OCI-LY1 (cell line): ENCODE data around the gene ENSA.

ENCODE experiments used
- H2AFZ ChIP-seq: fragments of 200-600 bp; sonication (generic), shearing (Covaris generic); 2 replicates; pipeline ENCODE4 v1.6.0; 2014; ENCODE audit warnings: antibody characterized with exemption, mild to moderate bottlenecking, low read length
- H3F3A ChIP-seq: fragments of 200-600 bp; sonication (generic), shearing (Covaris generic); 2 replicates; pipeline ENCODE4 v1.6.0; 2014; ENCODE audit warnings: mild to moderate bottlenecking, antibody characterized with exemption, low read length, moderate library complexity; ENCODE audit not compliant: insufficient read depth
- H3K27ac ChIP-seq: fragments of 200-600 bp; sonication (generic); 2 replicates; pipeline ENCODE4 v1.5.1; 2014; ENCODE audit warnings: low read length, mixed run types, mild to moderate bottlenecking, low read depth; ENCODE audit not compliant: poor library complexity, severe bottlenecking
- H3K27me3 ChIP-seq: fragments of 200-600 bp; sonication (generic); 2 replicates; pipeline ENCODE4 v1.6.0; 2014; ENCODE audit warnings: antibody characterized with exemption, mild to moderate bottlenecking, low read length, moderate library complexity; ENCODE audit not compliant: insufficient read depth
- H3K36me3 ChIP-seq: fragments of 200-600 bp; sonication (generic); 2 replicates; pipeline ENCODE4 v1.6.1; 2014; ENCODE audit warnings: mild to moderate bottlenecking, antibody characterized with exemption, low read length, moderate library complexity, mixed read lengths; ENCODE audit not compliant: insufficient read depth
- H3K4me1 ChIP-seq: fragments of 200-600 bp; sonication (generic); 2 replicates; pipeline ENCODE4 v1.5.1; 2014; ENCODE audit warnings: mild to moderate bottlenecking, low read length, moderate library complexity; ENCODE audit not compliant: insufficient read depth, severe bottlenecking
- H3K4me2 ChIP-seq: fragments of 200-600 bp; sonication (generic), shearing (Covaris generic); 2 replicates; pipeline ENCODE4 v1.6.1; 2014; ENCODE audit warnings: low read length
- H3K4me3 ChIP-seq: fragments of 200-600 bp; sonication (generic); 2 replicates; pipeline ENCODE4 v1.5.1; 2014; ENCODE audit warnings: low read length, low read depth, mild to moderate bottlenecking, mixed read lengths; ENCODE audit not compliant: poor library complexity, severe bottlenecking
- H3K79me2 ChIP-seq: fragments of 200-600 bp; shearing (Covaris generic); 2 replicates; pipeline ENCODE4 v1.6.1; 2016; ENCODE audit warnings: mixed run types, low read length, mixed read lengths; ENCODE audit not compliant: insufficient read depth
- H3K9ac ChIP-seq: fragments of 200-600 bp; sonication (generic), shearing (Covaris generic); 2 replicates; pipeline ENCODE4 v1.6.1; 2014; ENCODE audit warnings: mild to moderate bottlenecking, low read length, mixed read lengths
- H3K9me2 ChIP-seq: fragments of 200-600 bp; sonication (generic), shearing (Covaris generic); 2 replicates; pipeline ENCODE4 v1.6.1; 2014; ENCODE audit warnings: low read depth, mild to moderate bottlenecking, low read length, mixed read lengths
- H3K9me3 ChIP-seq: fragments of 200-600 bp; shearing (Covaris generic); 2 replicates; pipeline ENCODE4 v1.6.1; 2014; ENCODE audit warnings: low read length, mixed read lengths
- H4K20me1 ChIP-seq: fragments of 200-600 bp; sonication (generic), shearing (Covaris generic); 2 replicates; pipeline ENCODE4 v1.6.0; 2016; ENCODE audit warnings: mild to moderate bottlenecking, low read length; ENCODE audit not compliant: insufficient read depth
- EZH2 ChIP-seq: fragments of 200-600 bp; sonication (generic), shearing (Covaris generic); IDR thresholded peaks from 2 replicates; pipeline ENCODE4 v1.8.0; 2017; ENCODE audit warnings: borderline replicate concordance, mixed run types, mild to moderate bottlenecking, antibody characterized with exemption, low read length, moderate library complexity, mixed read lengths
- TF ChIP-seq, protein P1 (sequence below): fragments of 200-600 bp; sonication (generic), shearing (Covaris generic); IDR thresholded peaks from 2 replicates; pipeline ENCODE4 v1.5.1; 2017; ENCODE audit warnings: mild to moderate bottlenecking, antibody characterized with exemption, low read length, moderate library complexity, mixed read lengths

ENSA gene

DNA sequence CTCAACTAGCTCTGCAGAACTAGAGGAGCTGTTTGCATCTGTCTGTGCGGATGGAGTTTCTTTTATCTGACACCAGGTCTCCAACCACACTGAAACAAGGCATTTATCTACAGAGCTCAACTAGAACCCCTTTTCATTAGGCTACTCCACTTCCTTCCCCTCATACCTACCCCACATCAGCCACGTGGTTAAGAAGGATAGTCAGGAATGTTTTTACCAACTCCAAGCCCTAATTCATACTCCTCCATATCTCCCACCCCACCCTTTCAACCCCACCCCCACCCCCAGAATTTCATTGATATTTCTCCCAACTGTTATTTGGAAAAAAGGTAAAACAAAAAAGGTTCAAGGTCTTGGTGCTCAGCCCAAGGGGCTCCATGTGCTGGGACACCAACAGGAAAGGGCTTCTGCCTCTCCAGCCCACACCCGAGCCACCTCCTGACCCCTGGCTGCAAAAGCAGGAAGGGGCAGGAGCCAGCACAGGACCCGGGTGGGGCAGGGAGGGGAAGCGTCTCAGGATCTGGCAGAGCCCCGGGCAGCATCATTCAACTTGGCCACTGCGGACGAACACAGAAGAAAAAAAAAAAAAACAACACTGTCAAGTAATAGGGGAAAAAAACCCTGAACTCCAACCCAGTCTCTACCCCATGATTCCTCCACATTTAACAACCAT, 7.0 kb downstream of the ENSA start:
- no peak overlapping the region for H3K9ac ChIP-seq
- peak overlapping the region; percentile 59 for H3K27ac ChIP-seq
- H3K4me3 ChIP-seq, result no peak overlapping the region
- no peaks in the 10 kb centered on the region for H3K9me2 ChIP-seq
- no peaks in the 10 kb centered on the region for H4K20me1 ChIP-seq
- H3K9me3 ChIP-seq, result no peaks in the 10 kb centered on the region
- no peak overlapping the region for H2AFZ ChIP-seq
- H3F3A ChIP-seq, result no peaks in the 10 kb centered on the region
- H3K4me2 ChIP-seq, result no peak overlapping the region
- no peak for TF ChIP-seq EZH2
- TF ChIP-seq, protein P1, sequence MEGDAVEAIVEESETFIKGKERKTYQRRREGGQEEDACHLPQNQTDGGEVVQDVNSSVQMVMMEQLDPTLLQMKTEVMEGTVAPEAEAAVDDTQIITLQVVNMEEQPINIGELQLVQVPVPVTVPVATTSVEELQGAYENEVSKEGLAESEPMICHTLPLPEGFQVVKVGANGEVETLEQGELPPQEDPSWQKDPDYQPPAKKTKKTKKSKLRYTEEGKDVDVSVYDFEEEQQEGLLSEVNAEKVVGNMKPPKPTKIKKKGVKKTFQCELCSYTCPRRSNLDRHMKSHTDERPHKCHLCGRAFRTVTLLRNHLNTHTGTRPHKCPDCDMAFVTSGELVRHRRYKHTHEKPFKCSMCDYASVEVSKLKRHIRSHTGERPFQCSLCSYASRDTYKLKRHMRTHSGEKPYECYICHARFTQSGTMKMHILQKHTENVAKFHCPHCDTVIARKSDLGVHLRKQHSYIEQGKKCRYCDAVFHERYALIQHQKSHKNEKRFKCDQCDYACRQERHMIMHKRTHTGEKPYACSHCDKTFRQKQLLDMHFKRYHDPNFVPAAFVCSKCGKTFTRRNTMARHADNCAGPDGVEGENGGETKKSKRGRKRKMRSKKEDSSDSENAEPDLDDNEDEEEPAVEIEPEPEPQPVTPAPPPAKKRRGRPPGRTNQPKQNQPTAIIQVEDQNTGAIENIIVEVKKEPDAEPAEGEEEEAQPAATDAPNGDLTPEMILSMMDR, result no peak
- H3K36me3 ChIP-seq, result peaks cover 89% of the 10 kb centered on the region
- peaks cover 21% of the 10 kb centered on the region for H3K4me1 ChIP-seq
- H3K27me3 ChIP-seq, result no peaks in the 10 kb centered on the region
- peaks cover 5% of the 10 kb centered on the region for H3K79me2 ChIP-seq

DNA sequence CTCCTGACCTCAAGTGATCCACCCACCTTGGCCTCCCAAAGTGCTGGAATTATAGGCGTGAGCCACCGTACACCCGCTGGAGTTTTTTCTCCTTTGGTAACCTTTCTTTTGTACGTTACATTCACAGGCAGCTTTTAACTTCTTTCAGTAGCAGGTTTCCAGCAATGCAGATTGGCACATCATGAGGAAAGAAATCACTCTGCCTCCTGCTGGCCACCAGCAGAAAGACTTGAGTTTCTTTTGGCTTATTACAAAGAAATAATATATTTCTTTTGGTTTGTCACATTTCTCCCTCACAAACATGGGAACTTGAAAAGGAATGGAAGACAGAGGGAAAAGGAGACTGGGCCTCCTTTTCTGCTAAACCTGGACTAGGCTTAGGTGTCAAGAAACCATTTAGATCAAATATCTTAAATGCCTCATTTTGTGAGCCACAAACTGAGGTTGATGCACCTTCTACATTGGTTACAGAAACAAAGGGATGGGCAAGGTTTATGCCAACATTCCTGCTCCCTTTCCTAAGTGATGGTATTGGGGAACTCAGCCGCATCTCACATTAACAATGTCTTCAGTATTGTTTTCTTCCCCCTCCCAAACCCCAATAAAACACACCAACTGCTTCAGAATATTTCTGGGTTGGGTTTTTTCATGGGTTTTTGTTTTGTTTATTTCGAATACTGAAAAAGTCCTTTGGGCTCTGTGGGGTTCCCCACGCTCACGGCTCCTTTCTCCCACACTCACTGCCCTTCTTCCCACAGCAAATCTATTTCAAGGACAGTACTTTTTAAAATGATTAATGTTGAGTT, 7.7 kb downstream of the ENSA start:
- Histone ChIP-seq H3K9ac (no peak overlapping the region), H3K27me3 (no peaks in the 10 kb centered on the region), H3F3A (no peaks in the 10 kb centered on the region), H3K4me2 (no peak overlapping the region), H3K79me2 (no peaks in the 10 kb centered on the region), H4K20me1 (no peaks in the 10 kb centered on the region), H2AFZ (no peak overlapping the region), H3K36me3 (peaks cover 89% of the 10 kb centered on the region), H3K9me3 (no peaks in the 10 kb centered on the region), H3K4me1 (peaks cover 21% of the 10 kb centered on the region), H3K4me3 (no peak overlapping the region), H3K27ac (peak overlapping the region; percentile 59), H3K9me2 (no peaks in the 10 kb centered on the region)
- no peak for TF ChIP-seq EZH2
- TF ChIP-seq, protein P1, result peak; percentile 78

DNA sequence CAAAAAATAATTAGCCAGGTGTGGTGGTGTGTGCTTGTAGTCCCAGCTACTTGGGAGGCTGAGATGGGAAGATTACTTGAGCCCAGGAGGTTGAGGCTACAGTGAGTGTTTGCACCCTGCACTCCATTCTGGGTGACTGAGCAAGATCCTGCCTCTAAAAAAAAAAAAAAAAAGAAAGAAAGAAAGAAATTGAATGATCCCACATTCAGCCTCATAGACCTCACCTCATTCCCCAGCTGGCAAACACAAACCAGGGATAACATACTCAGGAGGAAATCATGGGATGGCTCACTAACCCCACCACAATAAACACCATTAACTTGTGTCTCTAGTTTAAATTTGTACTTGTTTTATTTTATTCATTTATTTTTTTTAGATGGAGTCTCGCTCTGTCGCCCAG, 8.5 kb downstream of the ENSA start:
- Histone ChIP-seq H3K9me3 (no peaks in the 10 kb centered on the region), H3K4me1 (peaks cover 21% of the 10 kb centered on the region), H3K9ac (no peak overlapping the region), H3K9me2 (no peaks in the 10 kb centered on the region), H3K36me3 (peaks cover 85% of the 10 kb centered on the region), H3K4me3 (no peak overlapping the region), H3K27me3 (no peaks in the 10 kb centered on the region), H2AFZ (no peak overlapping the region), H3K79me2 (no peaks in the 10 kb centered on the region), H3K27ac (no peak overlapping the region), H4K20me1 (no peaks in the 10 kb centered on the region), H3K4me2 (no peak overlapping the region), H3F3A (no peaks in the 10 kb centered on the region)
- no peak for TF ChIP-seq EZH2
- TF ChIP-seq, protein P1, result no peak
